Measurements from ENCODE around the gene ABCA1. TPM values are rescaled to one million over a fixed set of nuclear protein-coding genes. Genes with fewer than 3 reads are reported as not detected.

Gene ABCA1
- total RNA-seq, 2 experiments from 2014 or later, result 8.0 to 14.0 TPM

GRCh38 chr9:104905931-104906330 is 22.0 kb downstream of the ABCA1 start:
- CTCF ChIA-PET (ENCODE audit: unreplicated experiment), result no interaction called here

GRCh38 chr9:104905153-104905901 is 22.6 kb downstream of the ABCA1 start:
- Histone ChIP-seq H3K9me2 (ENCODE audit: insufficient read depth, low read length) (no peaks in the 10 kb centered on the region), H2AFZ (ENCODE audit: low read length) (no peak overlapping the region), H3K4me3 (ENCODE audit: low read depth, low read length, poor library complexity, severe bottlenecking) (no peak overlapping the region), H3K36me3 (ENCODE audit: insufficient read depth, low read length) (peaks cover 17% of the 10 kb centered on the region; the same call in 1 of the 2 replicates), H3K4me2 (ENCODE audit: low read length) (no peak overlapping the region), H3K4me1 (ENCODE audit: insufficient read depth, low read length, poor library complexity, severe bottlenecking) (peaks cover 32% of the 10 kb centered on the region), H3K9me3 (ENCODE audit: low read length) (no peaks in the 10 kb centered on the region), H3K79me2 (ENCODE audit: insufficient read depth, low read depth, low read length) (peaks cover 36% of the 10 kb centered on the region; the same call in 1 of the 2 replicates), H3K27ac (ENCODE audit: low read depth, low read length, poor library complexity, severe bottlenecking) (no peak overlapping the region), H4K20me1 (ENCODE audit: insufficient read depth, low read length) (no peaks in the 10 kb centered on the region)
- no TSS peak for BruUV-seq (replicated peaks)
- ChIA-PET CTCF (ENCODE audit: unreplicated experiment) (no interaction called here), POLR2A (interaction anchor here (1.0 to 10.9 kb wide), 4 partner anchors 9 to 17 kb away, joined by 3 to 114 read pairs (median 6); no protein-coding TSS in a partner anchor)
- DNase-seq (ENCODE audit: low spot score), result no peak
- TF ChIP-seq EZH2phosphoT487 (IDR thresholded peaks at IDR 0.05; ENCODE audit: borderline replicate concordance, low read depth, low read length) (no peak), CTCF (conservative IDR thresholded peaks at IDR 0.05; ENCODE audit: low read length) (no peak)
- intact Hi-C loops (cut with micrococcal nuclease; ENCODE audit: unreplicated experiment), result no loop called here

More at GRCh38 chr9:104905931-104906330, 22.0 kb downstream of the ABCA1 start:
- Histone ChIP-seq H3K9me2 (ENCODE audit: insufficient read depth, low read length) (no peaks in the 10 kb centered on the region), H3K36me3 (ENCODE audit: insufficient read depth, low read length) (peaks cover 16% of the 10 kb centered on the region; the same call in 1 of the 2 replicates), H3K4me2 (ENCODE audit: low read length) (no peak overlapping the region), H3K27ac (ENCODE audit: low read depth, low read length, poor library complexity, severe bottlenecking) (no peak overlapping the region), H3K4me1 (ENCODE audit: insufficient read depth, low read length, poor library complexity, severe bottlenecking) (peaks cover 34% of the 10 kb centered on the region), H3K9me3 (ENCODE audit: low read length) (no peaks in the 10 kb centered on the region), H2AFZ (ENCODE audit: low read length) (no peak overlapping the region), H3K4me3 (ENCODE audit: low read depth, low read length, poor library complexity, severe bottlenecking) (no peak overlapping the region), H3K79me2 (ENCODE audit: insufficient read depth, low read depth, low read length) (peaks cover 41% of the 10 kb centered on the region; the same call in 1 of the 2 replicates), H4K20me1 (ENCODE audit: insufficient read depth, low read length) (no peaks in the 10 kb centered on the region)
- no TSS peak for BruUV-seq (replicated peaks)
- intact Hi-C loops (cut with micrococcal nuclease; ENCODE audit: unreplicated experiment), result no loop called here
- TF ChIP-seq EZH2phosphoT487 (IDR thresholded peaks at IDR 0.05; ENCODE audit: borderline replicate concordance, low read depth, low read length) (no peak), CTCF (conservative IDR thresholded peaks at IDR 0.05; ENCODE audit: low read length) (no peak)
- no peak for DNase-seq (ENCODE audit: low spot score)
- POLR2A ChIA-PET, result interaction anchor here (0.6 to 10.9 kb wide), 6 partner anchors 8 to 73 kb away, joined by 3 to 114 read pairs (median 6); no protein-coding TSS in a partner anchor

GRCh38 chr9:104903609-104904008 is 24.3 kb downstream of the ABCA1 start:
- TF ChIP-seq EZH2phosphoT487 (IDR thresholded peaks at IDR 0.05; ENCODE audit: borderline replicate concordance, low read depth, low read length) (no peak), CTCF (conservative IDR thresholded peaks at IDR 0.05; ENCODE audit: low read length) (no peak)
- Histone ChIP-seq H3K4me3 (ENCODE audit: low read depth, low read length, poor library complexity, severe bottlenecking) (no peak overlapping the region), H3K4me2 (ENCODE audit: low read length) (no peak overlapping the region), H3K36me3 (ENCODE audit: insufficient read depth, low read length) (peaks cover 31% of the 10 kb centered on the region), H3K9me3 (ENCODE audit: low read length) (no peaks in the 10 kb centered on the region), H3K4me1 (ENCODE audit: insufficient read depth, low read length, poor library complexity, severe bottlenecking) (peaks cover 15% of the 10 kb centered on the region), H2AFZ (ENCODE audit: low read length) (no peak overlapping the region), H3K27ac (ENCODE audit: low read depth, low read length, poor library complexity, severe bottlenecking) (no peak overlapping the region), H3K9me2 (ENCODE audit: insufficient read depth, low read length) (no peaks in the 10 kb centered on the region), H3K79me2 (ENCODE audit: insufficient read depth, low read depth, low read length) (peaks cover 19% of the 10 kb centered on the region; the same call in 1 of the 2 replicates), H4K20me1 (ENCODE audit: insufficient read depth, low read length) (no peaks in the 10 kb centered on the region)
- no peak for DNase-seq (ENCODE audit: low spot score)
- intact Hi-C loops (cut with micrococcal nuclease; ENCODE audit: unreplicated experiment), result no loop called here
- ChIA-PET POLR2A (interaction anchor here (0.6 to 0.9 kb wide), 5 partner anchors 9 to 360 kb away, joined by 3 read pairs; no protein-coding TSS in a partner anchor), CTCF (ENCODE audit: unreplicated experiment) (no interaction called here)
- no TSS peak for BruUV-seq (replicated peaks)
